HFF-Myc (cell line): ENCODE measurements around the gene LSR.

Experiments used
- DNase-seq: peaks from one replicate; pipeline ENCODE4 v3.0.0-alpha.2; 2011; ENCODE audit warnings: low read depth; ENCODE audit errors: extremely low read depth
- H3K4me3 ChIP-seq: replicated peaks from 2 replicates; pipeline ENCODE4 v1.5.1; 2011; ENCODE audit warnings: low read depth, mild to moderate bottlenecking, control low read depth, low read length
- CTCF ChIP-seq: IDR thresholded peaks from 2 replicates; pipeline ENCODE4 v1.5.1; 2012; ENCODE audit warnings: mild to moderate bottlenecking, low read depth, low read length, control low read depth; ENCODE audit errors: missing control alignments

The LSR gene

GRCh38 chr19:35298561-35298972, 49.8 kb downstream of the LSR start:
- no peak for TF ChIP-seq CTCF
- no peak overlapping the region for H3K4me3 ChIP-seq
- DNase-seq: no peak

- no peak for DNase-seq
- TF ChIP-seq CTCF: no peak
- H3K4me3 ChIP-seq: no peak overlapping the region
Measured at GRCh38 chr19:35299523-35300338, 50.9 kb downstream of the LSR start.

- TF ChIP-seq CTCF: no peak
- DNase-seq: no peak
- H3K4me3 ChIP-seq: no peak overlapping the region
Measured at GRCh38 chr19:35300339-35300649, 51.5 kb downstream of the LSR start.

- no peak overlapping the region for H3K4me3 ChIP-seq
- no peak for DNase-seq
- no peak for TF ChIP-seq CTCF
Measured at GRCh38 chr19:35301961-35302360, 53.2 kb downstream of the LSR start.

- no peak for DNase-seq
- TF ChIP-seq CTCF: no peak
- no peak overlapping the region for H3K4me3 ChIP-seq
Measured at GRCh38 chr19:35302446-35302845, 53.6 kb downstream of the LSR start.

GRCh38 chr19:35303357-35303915, 54.6 kb downstream of the LSR start:
- no peak for TF ChIP-seq CTCF
- no peak for DNase-seq
- no peak overlapping the region for H3K4me3 ChIP-seq
